ENCODE measurements around the gene GIMAP4. TPM values are rescaled to one million over a fixed set of nuclear protein-coding genes. Genes with fewer than 3 reads are reported as not detected.
A peak's percentile ranks its signal among the peaks of the same experiment; 100 is the strongest.
"Not testable (repeated sequence)": the region's sequence is repeated elsewhere in the genome, so short reads cannot be mapped to it uniquely, and the experiment has no call there.

GIMAP4 gene
- 10 to 100 TPM in 1 of 2 donors, 1 to 10 TPM in 1; 8.2 to 13.0 TPM for total RNA-seq

DNA sequence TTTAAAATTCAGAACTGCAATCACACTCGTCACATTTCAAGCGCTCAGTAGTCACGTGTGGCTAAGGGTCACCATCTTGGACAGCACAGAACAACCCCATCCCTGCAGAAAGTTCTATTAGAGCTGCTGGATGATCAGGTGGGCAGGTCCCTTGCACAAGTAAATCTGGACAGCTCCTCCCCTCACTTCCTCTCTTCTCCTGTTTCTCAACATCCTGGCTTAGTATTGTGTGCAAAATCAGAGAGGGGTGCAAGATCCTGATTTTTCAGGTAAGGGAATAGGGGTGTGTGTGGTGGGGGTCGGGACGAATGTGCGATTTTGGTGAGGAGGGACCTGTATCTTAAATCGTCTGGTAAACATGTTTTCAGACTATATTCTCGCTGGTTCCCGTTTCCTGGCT, at the start of gene GIMAP4:
GIMAP4 (plus strand) TSS at position 222 of the 400 bp plus-strand sequence. CDS start 2,512 bp downstream, outside the sequence.
- ATAC-seq (no peak), DNase-seq (peak in 1 of 4 donors; percentile 19)
- Histone ChIP-seq H3K4me3 (no peak within 1 kb of the TSS), H3K36me3 (replicated peaks in 1 of 2; ENCODE audit: insufficient read depth in 1 of 2, low read depth in 2 of 2) (no peaks in the 10 kb centered on the region), H3K9me3 (no peaks in the 10 kb centered on the region), H3K4me1 (no peaks in the 10 kb centered on the region), H3K27ac (peak within 1 kb of the TSS in 1 of 4 donors; percentile 39), H3K27me3 (no peaks in the 10 kb centered on the region)
- no peak for TF ChIP-seq POLR2A (IDR thresholded peaks at IDR 0.05)
- TF ChIP-seq, protein P1, sequence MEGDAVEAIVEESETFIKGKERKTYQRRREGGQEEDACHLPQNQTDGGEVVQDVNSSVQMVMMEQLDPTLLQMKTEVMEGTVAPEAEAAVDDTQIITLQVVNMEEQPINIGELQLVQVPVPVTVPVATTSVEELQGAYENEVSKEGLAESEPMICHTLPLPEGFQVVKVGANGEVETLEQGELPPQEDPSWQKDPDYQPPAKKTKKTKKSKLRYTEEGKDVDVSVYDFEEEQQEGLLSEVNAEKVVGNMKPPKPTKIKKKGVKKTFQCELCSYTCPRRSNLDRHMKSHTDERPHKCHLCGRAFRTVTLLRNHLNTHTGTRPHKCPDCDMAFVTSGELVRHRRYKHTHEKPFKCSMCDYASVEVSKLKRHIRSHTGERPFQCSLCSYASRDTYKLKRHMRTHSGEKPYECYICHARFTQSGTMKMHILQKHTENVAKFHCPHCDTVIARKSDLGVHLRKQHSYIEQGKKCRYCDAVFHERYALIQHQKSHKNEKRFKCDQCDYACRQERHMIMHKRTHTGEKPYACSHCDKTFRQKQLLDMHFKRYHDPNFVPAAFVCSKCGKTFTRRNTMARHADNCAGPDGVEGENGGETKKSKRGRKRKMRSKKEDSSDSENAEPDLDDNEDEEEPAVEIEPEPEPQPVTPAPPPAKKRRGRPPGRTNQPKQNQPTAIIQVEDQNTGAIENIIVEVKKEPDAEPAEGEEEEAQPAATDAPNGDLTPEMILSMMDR (IDR thresholded peaks at IDR 0.05) = no peak
- intact Hi-C loops (cut with DNase I) = no loop called here
- WGBS, 2 donors = 36 to 55% methylated on average over 9 of the region's 9 CpGs

DNA sequence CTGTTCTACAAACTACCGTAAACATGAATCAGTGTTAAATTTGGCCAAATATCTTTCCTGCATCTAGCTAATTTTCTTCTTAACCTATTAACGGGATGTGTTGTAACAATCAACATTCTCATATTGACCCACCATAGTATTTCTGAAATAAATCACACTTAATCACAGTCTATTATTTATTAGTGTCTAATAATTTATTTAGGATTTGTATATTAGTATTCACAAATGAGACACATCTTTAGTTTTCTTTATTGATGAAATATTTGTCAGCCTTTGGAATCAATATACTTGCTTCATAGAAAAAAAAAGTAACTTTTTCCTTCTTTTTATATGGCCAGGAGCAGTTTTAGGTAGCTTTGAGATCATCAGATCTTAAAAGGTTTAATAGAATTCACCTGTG, 47.9 kb upstream of the GIMAP4 start:
- Histone ChIP-seq H3K4me1 (no peaks in the 10 kb centered on the region), H3K36me3 (replicated peaks in 1 of 2; ENCODE audit: insufficient read depth in 1 of 2, low read depth in 2 of 2) (no peaks in the 10 kb centered on the region), H3K27me3 (no peaks in the 10 kb centered on the region), H3K4me3 (no peak overlapping the region), H3K9me3 (no peaks in the 10 kb centered on the region), H3K27ac (no peak overlapping the region)
- WGBS, 2 donors = 79 to 81% methylated on average over 2 of the region's 2 CpGs
- ATAC-seq = no peak
- TF ChIP-seq, protein P1 (IDR thresholded peaks at IDR 0.05) = no peak
- TF ChIP-seq POLR2A (IDR thresholded peaks at IDR 0.05) = no peak
- no peak for DNase-seq
- intact Hi-C loops (cut with DNase I) = no loop called here

DNA sequence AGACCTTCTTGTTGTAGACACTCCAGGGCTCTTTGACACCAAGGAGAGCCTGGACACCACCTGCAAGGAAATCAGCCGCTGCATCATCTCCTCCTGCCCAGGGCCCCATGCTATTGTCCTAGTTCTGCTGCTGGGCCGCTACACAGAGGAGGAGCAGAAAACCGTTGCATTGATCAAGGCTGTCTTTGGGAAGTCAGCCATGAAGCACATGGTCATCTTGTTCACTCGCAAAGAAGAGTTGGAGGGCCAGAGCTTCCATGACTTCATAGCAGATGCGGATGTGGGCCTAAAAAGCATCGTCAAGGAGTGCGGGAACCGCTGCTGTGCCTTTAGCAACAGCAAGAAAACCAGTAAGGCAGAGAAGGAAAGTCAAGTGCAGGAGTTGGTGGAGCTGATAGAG, 47.0 kb upstream of the GIMAP4 start:
- ATAC-seq (no peak), DNase-seq (no peak)
- intact Hi-C loops (cut with DNase I) = no loop called here
- H3K9me3 ChIP-seq = no peaks in the 10 kb centered on the region
- no peaks in the 10 kb centered on the region for H3K36me3 ChIP-seq (replicated peaks in 1 of 2; ENCODE audit: insufficient read depth in 1 of 2, low read depth in 2 of 2)
- WGBS, 2 donors = 78 to 87% methylated on average over 8 of the region's 8 CpGs
- no peak overlapping the region for H3K4me3 ChIP-seq
- H3K27me3 ChIP-seq = no peaks in the 10 kb centered on the region
- H3K4me1 ChIP-seq = no peaks in the 10 kb centered on the region
- H3K27ac ChIP-seq = no peak overlapping the region
- no peak for TF ChIP-seq POLR2A (IDR thresholded peaks at IDR 0.05)
- TF ChIP-seq, protein P1 (IDR thresholded peaks at IDR 0.05) = no peak

DNA sequence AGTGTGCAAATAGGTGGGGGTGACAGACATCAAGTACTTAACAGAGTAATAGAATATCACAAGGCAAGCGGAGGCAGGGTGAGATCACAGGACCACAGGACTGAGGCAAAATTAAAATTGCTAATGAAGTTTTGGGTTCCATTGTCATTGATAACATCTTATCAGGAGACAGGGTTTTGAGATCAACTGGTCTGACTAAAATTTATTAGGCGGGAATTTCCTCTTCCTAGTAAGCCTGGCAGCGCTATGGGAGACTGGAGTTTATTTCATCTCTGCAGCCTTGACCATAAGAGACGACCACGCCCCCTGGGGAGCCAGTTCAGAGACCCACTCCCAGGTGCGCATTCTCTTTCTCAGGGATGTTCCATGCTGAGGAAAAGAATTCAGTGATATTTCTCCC, 44.3 kb upstream of the GIMAP4 start:
- H3K27ac ChIP-seq; H3K9me3 ChIP-seq; H3K4me1 ChIP-seq; H3K36me3 ChIP-seq (replicated peaks in 1 of 2; ENCODE audit: insufficient read depth in 1 of 2, low read depth in 2 of 2); DNase-seq; ATAC-seq; H3K4me3 ChIP-seq; H3K27me3 ChIP-seq; intact Hi-C loops (cut with DNase I): not testable (repeated sequence)
- 58 to 67% methylated on average over 6 of the region's 6 CpGs for WGBS, 2 donors

DNA sequence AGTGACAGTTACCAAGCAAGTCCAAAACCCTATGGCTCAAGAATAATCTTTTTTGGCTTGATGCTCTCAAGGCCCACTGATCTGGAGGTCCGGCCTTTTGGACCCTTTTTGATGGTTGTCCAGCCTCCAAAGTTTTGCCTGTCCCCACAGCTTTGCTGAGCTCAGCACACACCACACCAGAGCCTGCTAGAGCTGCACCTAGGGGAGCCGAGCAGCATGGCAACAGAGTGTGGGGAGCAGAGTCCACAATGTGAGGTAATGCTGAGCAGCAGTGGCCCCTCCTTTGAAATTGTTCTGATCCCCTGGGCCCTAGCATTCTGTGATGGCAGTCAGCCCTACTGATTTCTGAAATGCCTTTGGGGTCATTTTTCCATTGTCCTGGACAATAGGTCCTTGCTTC, 43.2 kb upstream of the GIMAP4 start:
- no peak overlapping the region for H3K27ac ChIP-seq
- DNase-seq = no peak
- H3K9me3 ChIP-seq = peaks cover 0 to 12% (median 0%) of the 10 kb centered on the region in 3 donors
- no peak for TF ChIP-seq POLR2A (IDR thresholded peaks at IDR 0.05)
- TF ChIP-seq, protein P1 (IDR thresholded peaks at IDR 0.05) = no peak
- H3K27me3 ChIP-seq = no peaks in the 10 kb centered on the region
- H3K4me3 ChIP-seq = no peak overlapping the region
- 0 to 49% methylated on average over 1 to 2 of the region's 2 CpGs for WGBS, 2 donors
- intact Hi-C loops (cut with DNase I) = no loop called here
- no peaks in the 10 kb centered on the region for H3K36me3 ChIP-seq (replicated peaks in 1 of 2; ENCODE audit: insufficient read depth in 1 of 2, low read depth in 2 of 2)
- H3K4me1 ChIP-seq = no peaks in the 10 kb centered on the region
- no peak for ATAC-seq

All from body of pancreas (tissue), 4 donors.